CD4-positive, alpha-beta T cell treated with Interleukin-1 beta for 1 hour (primary cell): Measurements from ENCODE around the gene MAPK1.
"Not testable (repeated sequence)": the region's sequence is repeated elsewhere in the genome, so short reads cannot be mapped to it uniquely, and the experiment has no call there.

Experiments used
- DNase-seq, 2 donors: peaks; one replicate each; pipeline ENCODE4 v3.0.0-alpha.2; 2020 to 2022

The MAPK1 gene

GRCh38 chr22:21720191-21720859 lies 147.1 kb downstream of the MAPK1 start:
- DNase-seq, result not testable (repeated sequence)

GRCh38 chr22:21719024-21719423 lies 148.4 kb downstream of the MAPK1 start:
- no peak for DNase-seq

- DNase-seq, result no peak
These were observed 148.9 kb downstream of the MAPK1 start for GRCh38 chr22:21718499-21718898.

GRCh38 chr22:21716395-21717122 lies 150.9 kb downstream of the MAPK1 start:
- not testable (repeated sequence) for DNase-seq

GRCh38 chr22:21714786-21715185 lies 152.7 kb downstream of the MAPK1 start:
- DNase-seq, result no peak

GRCh38 chr22:21714059-21714770 lies 153.2 kb downstream of the MAPK1 start:
- DNase-seq, result no peak

- no peak for DNase-seq
These were observed 153.9 kb downstream of the MAPK1 start for GRCh38 chr22:21713428-21714058.

- DNase-seq, result peak; percentile 64 to 70
These were observed 154.6 kb downstream of the MAPK1 start for GRCh38 chr22:21712751-21713427.

- no peak for DNase-seq
These were observed 155.6 kb downstream of the MAPK1 start for GRCh38 chr22:21711851-21712250.

- no peak for DNase-seq
These were observed 157.3 kb downstream of the MAPK1 start for GRCh38 chr22:21710156-21710555.

GRCh38 chr22:21709688-21710087 lies 157.8 kb downstream of the MAPK1 start:
- no peak for DNase-seq

GRCh38 chr22:21708960-21709359 lies 158.5 kb downstream of the MAPK1 start:
- DNase-seq, result no peak

- DNase-seq, result no peak
These were observed 159.8 kb downstream of the MAPK1 start for GRCh38 chr22:21707677-21708076.
